ENCODE results near the gene SPECC1L.

Gene SPECC1L

GRCh38 chr22:24325105-24325757, 54.6 kb downstream of the SPECC1L start:
- DNase-seq = peak in 1 of 14 donors; percentile 8

GRCh38 chr22:24326266-24326665, 55.6 kb downstream of the SPECC1L start:
- DNase-seq = no peak

GRCh38 chr22:24327832-24328231, 57.2 kb downstream of the SPECC1L start:
- DNase-seq = no peak

- no peak for DNase-seq
These were observed 58.8 kb downstream of the SPECC1L start for GRCh38 chr22:24329453-24329852.

GRCh38 chr22:24330636-24331035, 60.0 kb downstream of the SPECC1L start:
- DNase-seq = no peak

- no peak for DNase-seq
These were observed 61.1 kb downstream of the SPECC1L start for GRCh38 chr22:24331468-24332440.

GRCh38 chr22:24333301-24333700, 62.7 kb downstream of the SPECC1L start:
- DNase-seq = no peak

GRCh38 chr22:24335496-24335895, 64.9 kb downstream of the SPECC1L start:
- DNase-seq = no peak

- DNase-seq = no peak
These were observed 67.4 kb downstream of the SPECC1L start for GRCh38 chr22:24337894-24338645.

- peak in 2 of 14 donors; percentile 13 for DNase-seq
These were observed 68.3 kb downstream of the SPECC1L start for GRCh38 chr22:24338726-24339451.

GRCh38 chr22:24339452-24339747, 68.8 kb downstream of the SPECC1L start:
- no peak for DNase-seq

- no peak for DNase-seq
These were observed 71.0 kb downstream of the SPECC1L start for GRCh38 chr22:24341627-24342026.

GRCh38 chr22:24350627-24351026, 80.0 kb downstream of the SPECC1L start:
- no peak for DNase-seq

GRCh38 chr22:24353121-24353520, 82.5 kb downstream of the SPECC1L start:
- DNase-seq = no peak

GRCh38 chr22:24355574-24355973, 84.9 kb downstream of the SPECC1L start:
- no peak for DNase-seq

- no peak for DNase-seq
These were observed 86.9 kb downstream of the SPECC1L start for GRCh38 chr22:24357547-24357946.

GRCh38 chr22:24358105-24358836, 87.6 kb downstream of the SPECC1L start:
- no peak for DNase-seq

- DNase-seq = no peak
These were observed 89.0 kb downstream of the SPECC1L start for GRCh38 chr22:24359452-24360120.

- no peak for DNase-seq
These were observed 91.5 kb downstream of the SPECC1L start for GRCh38 chr22:24361976-24362646.

- DNase-seq = no peak
These were observed 92.6 kb downstream of the SPECC1L start for GRCh38 chr22:24363243-24363642.

GRCh38 chr22:24366701-24367100, 96.1 kb downstream of the SPECC1L start:
- DNase-seq = no peak

Measured in C1 segment of cervical spinal cord (tissue), 14 donors.